OCI-M2 (cell line): ENCODE results near the gene GFOD2.

Source experiments
- DNase-seq: peaks from one replicate; lab custom pipeline; 2025; ENCODE audit not compliant: unreplicated experiment; lab: John Stamatoyannopoulos, UW

The GFOD2 gene

GRCh38 chr16:67660564-67661028 is 58.5 kb downstream of the GFOD2 start, which contains the start of gene PARD6A:
Gene PARD6A (plus strand): TSS chr16:67660960. CDS start chr16:67661039, 79 bp downstream.
- no peak for DNase-seq

GRCh38 chr16:67659675-67660563 is 59.2 kb downstream of the GFOD2 start, which contains the start of gene ACD:
Gene ACD (minus strand): TSS chr16:67660260. CDS start chr16:67660220, 40 bp downstream.
- peak; percentile 34 for DNase-seq

DNA sequence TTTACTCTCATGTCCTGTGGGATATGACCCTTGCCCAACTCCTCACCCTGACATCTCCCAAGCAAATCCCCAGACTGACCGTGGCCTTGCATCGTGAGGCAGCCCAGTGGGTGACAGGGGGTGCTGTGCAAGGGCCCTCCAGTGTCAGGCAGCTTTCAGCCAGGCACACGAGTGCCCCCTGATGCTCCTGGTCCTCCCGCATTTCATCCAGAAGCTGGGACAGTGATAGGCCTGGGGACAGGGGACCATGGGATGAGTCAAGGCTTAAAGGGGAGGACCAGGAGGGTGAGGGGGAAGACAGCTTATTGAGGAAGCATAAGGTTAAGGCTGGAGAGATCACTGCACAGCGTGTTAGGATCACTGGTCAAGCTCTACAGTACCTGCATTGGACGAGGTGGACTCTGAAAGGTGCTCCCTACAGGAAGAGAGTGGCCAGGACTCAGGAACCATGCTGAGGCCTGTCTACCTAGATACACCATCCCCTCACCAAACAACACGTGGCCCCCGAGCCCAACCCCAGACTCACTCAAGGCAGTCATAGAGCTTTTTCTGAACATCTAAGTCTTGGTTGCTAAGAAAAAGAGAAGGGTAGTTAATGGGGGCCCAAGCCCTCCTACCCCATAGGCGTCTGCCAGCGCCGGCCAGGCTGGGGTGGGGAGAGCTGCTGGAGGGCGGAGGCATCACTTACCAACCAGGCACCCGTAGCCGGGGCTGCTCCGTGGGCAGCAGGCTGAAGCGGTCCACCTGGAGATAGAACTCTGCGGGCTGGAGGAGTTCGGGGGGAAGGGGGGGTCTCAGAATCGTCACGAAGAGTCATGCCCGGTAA is 60.1 kb downstream of the GFOD2 start:
- DNase-seq, result no peak

DNA sequence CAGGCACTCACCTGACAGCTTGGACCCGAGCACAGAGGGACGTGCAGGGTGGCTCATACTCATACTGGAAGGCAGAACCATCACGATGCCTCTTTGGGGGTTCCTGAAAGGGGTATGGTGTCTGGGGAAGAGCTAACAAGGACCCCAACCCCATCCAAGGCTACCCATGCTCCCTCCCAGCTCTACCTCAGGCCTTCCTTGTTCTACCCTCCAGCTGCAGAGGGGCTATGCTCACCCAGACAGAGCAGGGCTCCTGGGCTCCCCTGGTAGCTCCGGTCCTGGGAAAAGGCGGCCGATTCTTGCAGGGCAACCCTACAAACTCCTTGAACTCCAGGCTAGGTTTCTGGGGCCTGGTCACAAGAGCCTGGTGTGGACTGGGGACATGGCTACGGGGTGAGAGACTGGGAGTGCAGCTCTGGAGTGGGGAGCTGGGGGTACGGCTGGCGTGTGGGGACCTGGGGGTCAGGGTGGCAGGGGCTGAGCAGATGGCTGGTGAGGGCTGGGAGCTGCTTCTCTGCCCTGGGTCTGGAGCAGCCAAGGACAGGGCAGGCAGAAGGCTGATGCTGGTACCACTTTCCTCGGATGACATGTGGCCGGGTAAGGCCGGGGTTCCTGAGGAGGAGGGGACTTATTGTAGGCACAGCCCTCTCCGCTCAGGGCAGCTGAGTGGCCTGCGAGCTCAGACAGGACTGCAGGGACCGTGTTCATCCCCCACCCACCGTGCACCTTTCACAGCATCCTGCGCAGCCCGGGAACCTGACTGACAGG is 61.2 kb downstream of the GFOD2 start:
- DNase-seq, result no peak

DNA sequence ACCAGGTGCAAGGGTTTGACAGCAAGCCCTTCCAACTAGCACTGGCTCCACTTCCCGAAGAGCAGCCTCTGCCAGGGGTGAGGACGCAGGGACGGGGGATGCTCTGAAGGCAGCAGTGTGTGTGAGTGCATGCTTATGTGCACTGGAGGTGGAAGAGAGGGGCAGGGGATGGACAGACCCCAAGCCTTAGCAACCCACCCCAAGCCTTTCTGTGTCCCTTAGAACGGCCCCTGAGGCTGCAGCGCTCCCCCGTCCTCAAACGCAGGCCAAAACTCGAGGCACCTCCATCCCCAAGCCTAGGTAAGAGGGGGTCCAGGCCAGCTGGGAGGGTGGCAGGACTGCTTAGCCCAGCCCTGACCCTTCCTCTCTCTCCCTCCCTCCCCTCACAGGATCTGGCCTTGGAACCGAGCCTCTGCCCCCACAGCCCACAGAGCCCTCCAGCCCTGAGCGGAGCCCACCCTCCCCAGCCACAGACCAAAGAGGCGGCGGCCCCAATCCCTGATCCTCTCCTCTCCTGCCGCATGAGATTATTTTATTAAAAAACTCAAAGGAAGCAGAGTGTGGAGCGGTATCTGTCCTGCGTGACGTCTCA is 62.0 kb downstream of the GFOD2 start:
- DNase-seq, result no peak

- no peak for DNase-seq
Observed at GRCh38 chr16:67656344-67657016, 62.6 kb downstream of the GFOD2 start.

DNA sequence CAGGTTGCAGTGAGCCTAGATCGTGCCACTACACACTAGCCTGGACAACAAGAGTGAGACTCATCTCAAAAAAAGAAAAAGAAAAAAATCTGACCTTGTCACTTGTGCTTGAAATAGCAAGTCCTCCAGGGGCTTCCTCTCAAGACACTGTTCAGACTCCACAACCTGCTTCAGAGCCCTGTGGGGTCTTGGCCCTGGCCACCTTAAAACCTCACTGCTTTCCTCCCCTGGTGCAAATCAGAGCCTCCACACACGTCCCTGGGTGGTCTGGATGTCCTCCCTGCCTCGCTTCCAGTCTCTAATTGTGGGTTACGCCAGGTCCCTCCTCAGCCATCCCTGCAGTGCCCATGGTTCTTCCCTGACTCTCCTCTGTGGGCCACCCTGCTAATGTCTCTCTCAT is 63.8 kb downstream of the GFOD2 start:
- DNase-seq, result no peak

DNA sequence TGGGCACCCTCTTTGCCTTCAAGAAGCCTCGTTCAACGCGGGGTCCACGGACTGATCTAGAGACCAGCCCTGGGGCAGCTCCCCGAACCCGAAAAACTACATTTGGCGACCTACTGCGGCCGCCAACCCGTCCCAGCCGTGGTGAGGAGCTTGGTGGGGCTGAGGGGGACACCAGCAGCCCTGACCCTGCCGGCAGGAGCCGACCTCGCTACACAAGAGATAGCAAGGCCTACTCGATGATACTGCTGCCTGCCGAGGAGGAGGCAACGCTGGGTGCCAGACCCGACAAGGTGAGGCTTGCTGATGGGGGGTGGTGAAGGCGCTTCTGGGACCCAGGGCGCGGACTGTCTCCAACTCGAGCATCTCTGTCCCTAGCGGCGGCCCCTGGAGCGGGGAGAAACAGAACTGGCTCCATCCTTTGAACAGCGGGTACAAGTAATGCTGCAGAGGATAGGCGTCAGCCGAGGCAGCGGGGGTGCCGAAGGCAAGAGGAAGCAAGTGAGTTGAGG is 64.7 kb downstream of the GFOD2 start:
- DNase-seq, result no peak

- DNase-seq, result no peak
Observed at GRCh38 chr16:67653789-67654402, 65.2 kb downstream of the GFOD2 start.

- no peak for DNase-seq
Observed at GRCh38 chr16:67653128-67653788, 65.9 kb downstream of the GFOD2 start.

DNA sequence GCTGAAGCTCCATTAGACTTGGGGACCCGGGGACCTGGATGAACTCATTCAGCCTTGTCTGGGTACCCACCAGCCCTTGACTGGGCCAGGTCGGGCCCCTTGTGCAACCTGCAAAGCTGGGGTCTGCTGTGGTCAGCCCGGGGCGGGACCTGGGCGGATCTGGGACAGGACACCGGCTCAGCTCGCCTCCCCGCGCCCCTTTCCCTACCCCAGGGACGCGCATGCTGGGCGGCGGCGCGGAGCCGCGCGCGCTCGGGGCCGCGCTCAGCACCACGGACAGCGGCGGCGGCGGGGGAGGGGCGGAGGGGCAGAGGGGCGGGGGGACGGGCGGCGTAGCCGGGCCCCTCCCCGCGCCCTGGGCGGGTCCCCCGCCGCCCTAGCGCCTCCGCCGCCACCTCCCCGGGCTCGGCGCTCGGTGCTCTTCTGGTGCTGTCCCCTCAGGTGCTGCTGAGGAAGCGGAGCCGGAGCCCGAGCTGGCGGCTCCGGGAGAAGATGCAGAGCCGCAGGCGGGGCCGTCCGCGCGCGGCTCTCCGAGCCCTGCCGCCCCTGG is 66.5 kb downstream of the GFOD2 start:
- DNase-seq, result no peak

GRCh38 chr16:67651847-67652246 is 67.3 kb downstream of the GFOD2 start:
- no peak for DNase-seq

- no peak for DNase-seq
Observed at GRCh38 chr16:67651039-67651438, 68.1 kb downstream of the GFOD2 start.

DNA sequence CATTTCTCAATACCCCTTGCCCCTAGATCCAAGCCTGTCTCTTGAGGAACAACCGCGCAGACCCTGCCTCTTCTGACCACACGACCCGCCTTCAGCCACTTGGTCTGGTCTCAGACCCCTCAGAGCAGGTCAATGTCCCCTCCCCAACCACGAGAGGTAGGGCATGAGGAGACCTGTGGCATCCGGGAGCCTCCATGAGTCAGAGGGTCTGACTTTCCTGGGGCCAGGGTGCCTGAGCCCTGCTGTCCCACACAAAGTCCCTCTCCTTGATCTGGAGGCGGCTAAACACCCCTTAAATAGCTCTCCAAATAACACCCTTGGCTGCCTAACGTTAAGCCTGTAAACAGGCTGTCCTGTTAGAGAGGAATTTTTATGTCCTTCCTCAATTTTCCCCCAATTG is 69.1 kb downstream of the GFOD2 start:
- no peak for DNase-seq

DNA sequence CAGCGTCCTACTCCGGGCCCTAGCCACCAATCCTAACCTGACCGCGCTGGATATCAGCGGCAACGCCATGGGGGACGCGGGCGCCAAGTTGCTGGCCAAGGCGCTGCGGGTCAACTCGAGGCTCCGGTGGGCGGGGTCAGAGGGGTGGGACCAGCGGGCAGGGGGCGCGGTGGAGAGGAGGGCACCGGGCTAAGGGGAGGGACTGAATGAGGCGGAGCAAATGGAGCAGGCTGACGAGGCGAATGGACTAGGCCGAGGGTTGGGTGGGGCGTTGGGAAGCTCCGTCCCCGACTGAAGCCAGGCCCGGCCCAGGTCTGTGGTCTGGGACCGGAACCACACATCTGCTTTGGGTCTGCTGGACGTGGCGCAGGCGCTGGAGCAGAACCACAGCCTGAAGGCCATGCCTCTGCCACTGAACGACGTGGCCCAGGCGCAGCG is 69.6 kb downstream of the GFOD2 start:
- DNase-seq, result no peak

DNA sequence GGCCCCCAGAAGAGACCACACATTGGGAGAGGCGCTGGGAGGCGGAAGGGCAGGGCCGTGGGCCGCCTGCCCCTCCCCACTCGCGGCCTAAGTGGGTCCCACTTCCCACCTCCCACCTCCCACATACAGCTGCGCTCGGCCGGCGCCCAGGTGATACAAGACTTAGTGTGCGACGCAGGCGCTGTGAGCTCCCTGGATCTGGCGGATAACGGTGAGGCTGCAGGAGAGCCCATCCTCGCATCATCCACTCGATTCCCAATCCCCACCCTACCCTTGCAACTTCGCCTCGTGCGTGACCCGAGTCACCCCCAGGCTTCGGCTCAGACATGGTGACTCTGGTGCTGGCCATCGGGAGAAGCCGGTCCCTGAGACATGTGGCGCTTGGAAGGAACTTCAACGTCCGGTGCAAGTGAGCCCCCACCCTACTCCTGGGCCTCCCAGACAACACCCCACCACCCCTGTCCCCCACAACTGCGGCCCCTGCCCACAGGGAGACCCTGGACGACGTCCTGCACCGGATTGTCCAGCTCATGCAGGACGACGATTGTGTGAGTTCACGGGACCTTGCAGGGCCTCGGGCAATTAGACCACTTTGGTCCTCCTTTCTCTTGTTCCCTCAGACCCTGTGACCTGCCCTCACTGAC is 70.2 kb downstream of the GFOD2 start:
- DNase-seq, result no peak

GRCh38 chr16:67648088-67648763 is 70.9 kb downstream of the GFOD2 start:
- no peak for DNase-seq
